D721Med (cell line): Measurements from ENCODE around the gene NEMP1.

Source experiments
- DNase-seq: peaks from one replicate; pipeline ENCODE4 v3.0.0; 2011; ENCODE audit warnings: low spot score; ENCODE audit not compliant: insufficient read length
- FAIRE-seq: peaks from 2 replicates; lab custom pipeline; 2011; peaks lifted over from hg19 to GRCh38; lab: Jason Lieb, UNC
- TF ChIP-seq, protein P1 (sequence below): IDR thresholded peaks from 2 replicates; pipeline ENCODE4 v1.5.1; 2012; ENCODE audit warnings: mild to moderate bottlenecking, control low read depth; ENCODE audit not compliant: insufficient read depth; ENCODE audit errors: missing control alignments

The NEMP1 gene

DNA sequence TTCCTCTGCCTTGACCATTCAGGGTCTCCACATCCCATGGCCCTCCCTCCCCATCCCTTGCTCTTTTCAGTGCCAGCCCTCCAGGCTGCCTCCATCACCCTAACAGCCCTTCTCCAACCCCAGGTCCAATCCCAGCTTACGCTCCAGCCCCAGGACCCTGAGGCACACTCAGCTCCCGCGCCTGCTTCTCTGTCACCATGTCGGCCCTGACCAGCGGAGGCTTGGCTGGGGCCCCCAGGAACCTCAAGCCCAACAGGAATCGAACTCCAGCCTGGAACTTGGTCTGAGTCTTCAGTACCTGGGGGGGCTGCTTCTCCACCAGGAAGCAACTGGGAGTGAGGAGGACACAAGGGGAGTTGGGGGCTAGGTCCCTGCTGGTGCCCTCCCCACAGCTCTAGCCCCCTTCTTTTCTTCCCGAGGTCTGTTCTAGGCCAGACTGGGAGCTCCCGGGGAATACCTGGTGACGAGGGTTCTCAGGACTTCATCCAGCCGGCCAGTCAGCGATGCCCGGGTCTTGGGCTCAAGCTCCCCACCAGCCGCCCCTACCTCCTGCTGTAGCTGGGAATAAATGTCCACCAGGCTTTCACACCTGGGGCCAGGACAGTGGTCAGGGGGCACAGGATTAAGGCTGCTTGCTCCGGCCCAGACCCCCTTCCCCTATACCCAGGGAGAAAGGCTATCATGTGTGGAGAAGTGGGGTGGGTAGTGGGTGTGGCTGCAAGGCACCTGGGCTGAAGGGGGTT lies 26.6 kb upstream of the NEMP1 start:
- no peak for FAIRE-seq
- no peak for DNase-seq
- TF ChIP-seq, protein P1, sequence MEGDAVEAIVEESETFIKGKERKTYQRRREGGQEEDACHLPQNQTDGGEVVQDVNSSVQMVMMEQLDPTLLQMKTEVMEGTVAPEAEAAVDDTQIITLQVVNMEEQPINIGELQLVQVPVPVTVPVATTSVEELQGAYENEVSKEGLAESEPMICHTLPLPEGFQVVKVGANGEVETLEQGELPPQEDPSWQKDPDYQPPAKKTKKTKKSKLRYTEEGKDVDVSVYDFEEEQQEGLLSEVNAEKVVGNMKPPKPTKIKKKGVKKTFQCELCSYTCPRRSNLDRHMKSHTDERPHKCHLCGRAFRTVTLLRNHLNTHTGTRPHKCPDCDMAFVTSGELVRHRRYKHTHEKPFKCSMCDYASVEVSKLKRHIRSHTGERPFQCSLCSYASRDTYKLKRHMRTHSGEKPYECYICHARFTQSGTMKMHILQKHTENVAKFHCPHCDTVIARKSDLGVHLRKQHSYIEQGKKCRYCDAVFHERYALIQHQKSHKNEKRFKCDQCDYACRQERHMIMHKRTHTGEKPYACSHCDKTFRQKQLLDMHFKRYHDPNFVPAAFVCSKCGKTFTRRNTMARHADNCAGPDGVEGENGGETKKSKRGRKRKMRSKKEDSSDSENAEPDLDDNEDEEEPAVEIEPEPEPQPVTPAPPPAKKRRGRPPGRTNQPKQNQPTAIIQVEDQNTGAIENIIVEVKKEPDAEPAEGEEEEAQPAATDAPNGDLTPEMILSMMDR, result no peak

DNA sequence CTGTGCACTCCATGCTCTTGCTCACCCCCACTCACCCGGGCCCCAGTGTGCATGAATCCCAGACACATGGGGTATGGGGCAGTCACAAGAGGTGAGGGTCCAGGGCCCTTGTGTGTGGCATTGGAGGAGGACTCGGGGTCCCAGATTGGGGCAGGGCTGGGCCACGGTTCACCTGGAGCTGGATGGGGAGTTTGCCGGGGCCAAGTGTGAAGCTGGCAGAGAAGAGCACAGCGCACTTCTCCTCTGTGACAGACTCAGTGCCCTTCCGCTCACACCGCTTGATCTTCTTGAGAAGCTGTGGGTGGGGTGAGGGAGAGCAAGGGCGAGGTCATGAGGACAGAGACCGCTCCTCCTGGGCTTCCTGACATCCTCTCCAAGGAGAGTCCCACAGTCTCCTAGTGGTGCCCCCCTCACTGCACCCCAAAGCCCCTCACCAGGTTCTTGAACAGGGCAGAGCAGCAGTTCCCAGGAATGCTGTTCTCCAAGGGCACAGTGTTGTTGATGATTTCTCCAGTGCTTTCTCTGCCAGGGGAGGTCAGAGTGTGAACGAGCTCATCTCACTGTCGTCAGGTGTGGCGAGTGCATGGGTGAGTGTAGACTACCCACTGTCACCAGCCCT lies 25.8 kb upstream of the NEMP1 start:
- TF ChIP-seq, protein P1, result no peak
- FAIRE-seq (no peak), DNase-seq (no peak)

DNA sequence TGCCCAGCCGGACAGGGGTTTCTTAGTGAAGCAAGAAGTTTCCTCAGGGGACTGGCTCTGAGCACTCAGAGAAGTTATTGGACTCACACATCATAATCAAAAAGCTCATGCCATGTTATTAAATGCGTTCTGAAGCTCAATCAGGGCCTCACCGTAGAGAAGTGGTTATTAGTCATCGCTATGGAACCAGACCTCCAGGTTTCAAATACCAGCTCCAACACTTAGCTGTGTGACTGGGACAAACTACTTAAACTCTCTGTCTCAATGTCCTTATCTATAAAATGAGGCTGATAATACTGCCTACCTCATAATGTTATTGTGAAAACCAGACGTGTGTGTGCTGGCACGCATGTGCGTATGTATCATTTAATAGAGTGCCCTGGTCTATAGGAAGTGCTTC lies 25.3 kb upstream of the NEMP1 start:
- no peak for FAIRE-seq
- no peak for DNase-seq
- TF ChIP-seq, protein P1, result no peak

DNA sequence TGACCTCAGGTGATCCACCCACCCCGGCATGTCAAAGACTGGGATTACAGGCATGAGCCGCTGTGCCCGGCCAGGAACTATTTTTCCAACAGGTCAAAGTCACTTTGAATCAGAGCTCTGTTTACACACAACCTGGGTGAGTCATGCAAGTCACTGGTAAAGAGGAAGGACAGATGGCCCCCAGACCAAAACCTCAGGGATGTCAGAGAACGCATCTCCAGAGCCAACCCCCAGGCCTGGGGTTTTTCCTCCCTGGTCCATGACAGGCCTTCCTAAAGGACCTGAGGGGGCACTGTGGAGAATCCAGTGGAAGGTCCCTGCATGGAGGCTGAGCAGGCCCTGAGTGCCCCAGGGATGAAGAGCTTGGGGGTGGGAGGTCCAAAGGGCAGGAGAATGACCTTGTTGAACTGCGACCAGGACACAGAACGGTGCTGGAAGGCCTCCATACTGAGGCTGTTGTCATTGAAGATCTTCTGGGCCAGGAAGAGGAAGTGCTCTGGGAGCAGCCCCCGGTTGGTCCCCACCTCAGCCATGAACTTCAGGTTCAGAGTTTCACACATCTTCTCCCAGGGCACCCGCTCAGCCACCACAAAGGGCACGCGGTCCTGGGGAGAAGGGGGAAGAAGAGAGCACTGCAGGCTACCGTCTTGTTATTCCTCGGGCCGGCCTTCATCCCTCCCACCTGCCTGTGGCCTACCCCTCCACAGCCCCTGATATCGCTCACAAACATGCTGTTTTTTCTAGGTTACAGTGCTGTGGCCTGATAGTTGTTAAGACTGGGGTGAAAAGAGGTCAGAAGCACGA lies 23.5 kb upstream of the NEMP1 start:
- no peak for DNase-seq
- FAIRE-seq, result no peak
- TF ChIP-seq, protein P1, result no peak

DNA sequence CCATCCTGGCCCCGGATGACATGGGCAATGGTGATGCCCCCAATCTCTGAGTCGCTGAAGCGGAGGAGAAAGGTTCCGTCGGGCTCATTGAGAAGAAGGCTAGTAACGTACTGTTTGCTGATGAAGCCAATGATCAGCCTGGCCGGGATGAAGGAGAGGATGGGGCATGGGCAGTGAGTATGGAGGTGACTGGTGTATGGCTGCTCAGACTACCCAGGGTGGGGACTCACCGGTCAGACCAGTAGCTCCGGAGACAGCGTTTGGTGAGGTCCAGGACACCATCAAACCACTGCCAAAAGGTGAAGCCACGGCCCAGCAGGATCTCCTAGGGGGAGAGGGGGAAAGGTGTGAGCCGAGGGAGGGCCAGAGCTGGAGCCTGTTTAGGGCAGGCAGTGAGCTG lies 21.2 kb upstream of the NEMP1 start:
- no peak for FAIRE-seq
- TF ChIP-seq, protein P1, result no peak

DNA sequence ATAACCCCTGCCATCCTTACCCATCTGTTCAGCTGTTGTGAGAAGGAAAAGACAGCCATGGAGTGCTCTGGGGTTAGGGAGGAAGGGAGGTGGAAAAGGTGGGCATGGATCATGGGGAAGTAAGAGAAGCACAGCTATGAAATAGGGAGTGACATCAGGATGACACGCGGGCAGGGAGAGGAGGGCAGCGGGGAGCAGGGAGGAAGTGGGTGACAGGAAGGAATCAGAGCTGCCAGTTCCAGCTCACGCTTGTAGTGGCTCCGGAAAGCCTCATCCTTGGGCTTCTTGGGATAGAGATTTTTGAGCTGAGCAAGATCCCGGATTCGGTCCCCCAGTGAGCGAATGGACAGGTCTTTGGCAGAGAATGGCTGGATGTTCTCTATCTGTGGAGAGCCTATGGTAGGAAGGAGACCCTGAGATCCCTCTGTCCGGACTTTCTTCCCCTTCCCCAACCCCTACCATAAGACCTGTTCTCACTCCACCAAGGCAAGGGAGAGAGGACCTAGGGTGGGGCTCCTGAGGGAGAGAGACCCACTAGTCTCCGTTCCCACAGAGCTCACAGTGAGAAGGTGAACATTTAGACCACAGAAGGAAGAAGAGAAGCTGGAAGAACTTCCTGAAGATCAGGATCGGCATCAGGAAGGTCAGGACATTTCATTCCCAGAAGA lies 20.6 kb upstream of the NEMP1 start:
- FAIRE-seq, result no peak
- DNase-seq, result no peak
- TF ChIP-seq, protein P1, result no peak

More for the DNA sequence above, 21.2 kb upstream of the NEMP1 start:
- no peak for DNase-seq
